Measurements from ENCODE around the gene SLC24A4. TPM values are rescaled to one million over a fixed set of nuclear protein-coding genes. Genes with fewer than 3 reads are reported as not detected.

The SLC24A4 gene
- polyA plus RNA-seq, 1 donor (not counting 4 experiments of a cell fraction or from before 2014, with no cell fraction given): 0.10 TPM

GRCh38 chr14:92461891-92462290 lies 138.9 kb downstream of the SLC24A4 start:
- TF ChIP-seq CTCF (optimal IDR thresholded peaks at IDR 0.05 in 1 of 3, IDR thresholded peaks at IDR 0.05 in 1 of 3, conservative IDR thresholded peaks at IDR 0.05 in 1 of 3; ENCODE audit: extremely low read depth in 1 of 3, insufficient read depth in 2 of 3, low read length in 3 of 3) (no peak), EZH2 (IDR thresholded peaks at IDR 0.05; ENCODE audit: low read length) (no peak)
- Histone ChIP-seq H3K4me1 (ENCODE audit: control insufficient read depth, extremely low read depth, insufficient read depth, low read length) (peaks cover 10% of the 10 kb centered on the region), H3K9me1 (ENCODE audit: control insufficient read depth, extremely low read depth, insufficient read depth, low read length) (no peaks in the 10 kb centered on the region), H3K9me3 (ENCODE audit: control insufficient read depth, low read depth, low read length) (peaks cover 2% of the 10 kb centered on the region), H3K4me3 (ENCODE audit: control insufficient read depth in 2 of 3, extremely low read depth in 1 of 3, insufficient read depth in 2 of 3, low read depth in 1 of 3, low read length in 3 of 3) (no peak overlapping the region), H3K9ac (ENCODE audit: control insufficient read depth, extremely low read depth, insufficient read depth, low read length) (no peak overlapping the region), H3K27ac (ENCODE audit: control insufficient read depth, insufficient read depth, low read length) (no peak overlapping the region), H4K20me1 (ENCODE audit: control insufficient read depth, extremely low read depth, insufficient read depth, low read length) (no peaks in the 10 kb centered on the region), H3K36me3 (ENCODE audit: control insufficient read depth in 2 of 2, extremely low read depth in 1 of 2, insufficient read depth in 2 of 2, low read length in 2 of 2) (no peaks in the 10 kb centered on the region), H2AFZ (ENCODE audit: control insufficient read depth, low read length) (no peak overlapping the region), H3K27me3 (ENCODE audit: control insufficient read depth, extremely low read depth, insufficient read depth, low read length) (no peaks in the 10 kb centered on the region), H3K79me2 (ENCODE audit: control insufficient read depth, insufficient read depth, low read length) (no peaks in the 10 kb centered on the region), H3K4me2 (ENCODE audit: control insufficient read depth, extremely low read depth, insufficient read depth, low read depth, low read length) (no peak overlapping the region)
- FAIRE-seq (no peak), DNase-seq (ENCODE audit: low read depth, low spot score) (no peak)
- dilution Hi-C loops (cut with MboI; ENCODE audit: extremely low pct_ligation_motif_present, low sequenced_read_pairs): no loop called here

GRCh38 chr14:92462568-92462967 lies 139.6 kb downstream of the SLC24A4 start:
- peaks cover 5% of the 10 kb centered on the region for H3K9me3 ChIP-seq (ENCODE audit: control insufficient read depth, low read depth, low read length)
- dilution Hi-C loops (cut with MboI; ENCODE audit: extremely low pct_ligation_motif_present, low sequenced_read_pairs): no loop called here
- H3K4me1 ChIP-seq (ENCODE audit: control insufficient read depth, extremely low read depth, insufficient read depth, low read length): peaks cover 10% of the 10 kb centered on the region
- H3K79me2 ChIP-seq (ENCODE audit: control insufficient read depth, insufficient read depth, low read length): no peaks in the 10 kb centered on the region
- FAIRE-seq (no peak), DNase-seq (ENCODE audit: low read depth, low spot score) (no peak)
- no peak overlapping the region for H3K27ac ChIP-seq (ENCODE audit: control insufficient read depth, insufficient read depth, low read length)
- no peaks in the 10 kb centered on the region for H4K20me1 ChIP-seq (ENCODE audit: control insufficient read depth, extremely low read depth, insufficient read depth, low read length)
- H3K36me3 ChIP-seq (ENCODE audit: control insufficient read depth in 2 of 2, extremely low read depth in 1 of 2, insufficient read depth in 2 of 2, low read length in 2 of 2): no peaks in the 10 kb centered on the region
- no peak overlapping the region for H3K4me2 ChIP-seq (ENCODE audit: control insufficient read depth, extremely low read depth, insufficient read depth, low read depth, low read length)
- H3K9me1 ChIP-seq (ENCODE audit: control insufficient read depth, extremely low read depth, insufficient read depth, low read length): no peaks in the 10 kb centered on the region
- no peak overlapping the region for H2AFZ ChIP-seq (ENCODE audit: control insufficient read depth, low read length)
- no peak overlapping the region for H3K4me3 ChIP-seq (ENCODE audit: control insufficient read depth in 2 of 3, extremely low read depth in 1 of 3, insufficient read depth in 2 of 3, low read depth in 1 of 3, low read length in 3 of 3)
- no peaks in the 10 kb centered on the region for H3K27me3 ChIP-seq (ENCODE audit: control insufficient read depth, extremely low read depth, insufficient read depth, low read length)
- H3K9ac ChIP-seq (ENCODE audit: control insufficient read depth, extremely low read depth, insufficient read depth, low read length): no peak overlapping the region
- no peak for TF ChIP-seq EZH2 (IDR thresholded peaks at IDR 0.05; ENCODE audit: low read length)
- TF ChIP-seq CTCF (optimal IDR thresholded peaks at IDR 0.05 in 1 of 3, IDR thresholded peaks at IDR 0.05 in 1 of 3, conservative IDR thresholded peaks at IDR 0.05 in 1 of 3; ENCODE audit: extremely low read depth in 1 of 3, insufficient read depth in 2 of 3, low read length in 3 of 3): no peak
